ENCODE results near the gene TMTC3.

Gene TMTC3

GRCh38 chr12:88144037-88144436, 1.9 kb downstream of the TMTC3 start:
- no peak overlapping the region for H3K4me3 ChIP-seq (ENCODE audit: low read depth, low read length)
- no peak for DNase-seq (ENCODE audit: low read depth)
- TF ChIP-seq CTCF (IDR thresholded peaks at IDR 0.05; ENCODE audit: low read depth, low read length, missing control alignments): no peak

- no peak for DNase-seq (ENCODE audit: low read depth)
- no peak overlapping the region for H3K4me3 ChIP-seq (ENCODE audit: low read depth, low read length)
- no peak for TF ChIP-seq CTCF (IDR thresholded peaks at IDR 0.05; ENCODE audit: low read depth, low read length, missing control alignments)
Observed at GRCh38 chr12:88144546-88145468, 2.7 kb downstream of the TMTC3 start.

GRCh38 chr12:88145567-88146505, 3.7 kb downstream of the TMTC3 start:
- H3K4me3 ChIP-seq (ENCODE audit: low read depth, low read length): no peak overlapping the region
- DNase-seq (ENCODE audit: low read depth): no peak
- no peak for TF ChIP-seq CTCF (IDR thresholded peaks at IDR 0.05; ENCODE audit: low read depth, low read length, missing control alignments)

GRCh38 chr12:88150063-88150462, 8.0 kb downstream of the TMTC3 start:
- H3K4me3 ChIP-seq (ENCODE audit: low read depth, low read length): no peak overlapping the region
- no peak for TF ChIP-seq CTCF (IDR thresholded peaks at IDR 0.05; ENCODE audit: low read depth, low read length, missing control alignments)
- DNase-seq (ENCODE audit: low read depth): no peak

- H3K4me3 ChIP-seq (ENCODE audit: low read depth, low read length): no peak overlapping the region
- DNase-seq (ENCODE audit: low read depth): no peak
- TF ChIP-seq CTCF (IDR thresholded peaks at IDR 0.05; ENCODE audit: low read depth, low read length, missing control alignments): no peak
Observed at GRCh38 chr12:88153959-88154358, 11.9 kb downstream of the TMTC3 start.

- no peak overlapping the region for H3K4me3 ChIP-seq (ENCODE audit: low read depth, low read length)
- TF ChIP-seq CTCF (IDR thresholded peaks at IDR 0.05; ENCODE audit: low read depth, low read length, missing control alignments): no peak
- no peak for DNase-seq (ENCODE audit: low read depth)
Observed at GRCh38 chr12:88156075-88156654, 14.1 kb downstream of the TMTC3 start.

All from GM12864 (cell line).